ENCODE data around the gene METTL6.
A peak's percentile ranks its signal among the peaks of the same experiment; 100 is the strongest.

METTL6 gene

DNA sequence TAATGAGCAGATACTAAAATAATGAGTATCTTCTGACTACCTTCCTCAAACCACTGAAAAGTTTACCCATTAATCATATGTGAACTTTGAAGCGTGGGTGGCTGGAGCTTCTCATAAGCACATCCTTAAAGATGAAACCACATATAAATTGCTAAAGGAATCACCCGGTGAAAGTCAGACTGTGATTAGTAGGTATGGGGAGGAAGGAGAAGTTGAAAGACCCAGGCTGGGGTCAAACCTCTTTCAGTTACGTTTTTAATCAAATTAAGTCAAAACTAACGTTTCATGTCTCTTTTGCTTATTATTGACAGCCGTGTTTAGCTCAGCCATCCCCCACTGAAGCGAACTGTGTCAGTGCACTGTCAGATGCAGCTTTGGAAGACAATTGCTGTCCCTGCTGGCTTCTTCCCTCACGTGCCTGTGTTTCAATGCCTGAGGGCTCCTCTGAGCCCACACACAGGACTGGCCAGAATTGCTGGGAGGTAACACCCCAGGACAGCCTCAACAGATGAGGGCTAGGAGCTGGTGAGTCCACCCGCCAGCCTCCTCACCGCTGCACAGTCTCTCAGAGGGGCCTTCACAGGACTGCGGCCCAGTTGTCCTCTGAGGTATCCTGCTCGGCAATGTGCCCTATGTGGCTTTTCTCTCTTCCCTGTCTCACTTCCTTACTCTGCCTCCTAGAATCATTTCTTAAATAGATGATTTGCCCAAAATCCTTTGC, 65.7 kb downstream of the METTL6 start:
- DNase-seq, result peak; percentile 95

GRCh38 chr3:15360788-15361493, 66.4 kb downstream of the METTL6 start:
- peak; percentile 64 for DNase-seq

All from suppressor macrophage treated with lipopolysaccharide for 4 hours (primary cell).